Pancreas (tissue), 10 donors: ENCODE results near the gene BCKDHB. TPM values are rescaled to one million over a fixed set of nuclear protein-coding genes. Genes with fewer than 3 reads are reported as not detected.

ENCODE experiments used
- ATAC-seq, 4 donors: fragments of 200-7000 bp; cut with Tn5 transposase; one replicate each; pipeline versions ENCODE4 v1.8.0 to v1.9.1; 2020; ENCODE audit warnings: mild to moderate bottlenecking in 4 of 4, moderate library complexity in 4 of 4
- DNase-seq, 6 donors: peaks; one replicate each; pipeline ENCODE4 v3.0.0-alpha.2; 2020
- FAIRE-seq: peaks from 2 replicates; lab custom pipeline; 2012; peaks lifted over from hg19 to GRCh38; lab: Jason Lieb, UNC
- H3K27ac ChIP-seq, 4 donors: fragments of 200-600 bp; sonication (generic); 1 replicate in 3 of 4; 2 replicates in 1 of 4; pipeline versions ENCODE4 v1.5.0 to v1.8.0; 2020
- H3K27me3 ChIP-seq, 4 donors: fragments of 200-600 bp; one replicate each; pipeline ENCODE4 v1.8.0; 2021
- H3K36me3 ChIP-seq, 3 donors: fragments of 200-600 bp; sonication (generic) in 1 of 3; one replicate each; pipeline versions ENCODE4 v1.5.0 to v1.8.0; 2020 to 2021
- H3K4me1 ChIP-seq, 3 donors: fragments of 200-600 bp; one replicate each; pipeline ENCODE4 v1.8.0; 2021
- H3K4me3 ChIP-seq, 4 donors: fragments of 200-600 bp; sonication (generic) in 2 of 4; one replicate each; pipeline versions ENCODE4 v1.5.0 to v1.8.0; 2020 to 2021
- H3K9me3 ChIP-seq, 4 donors: fragments of 200-600 bp; one replicate each; pipeline ENCODE4 v1.8.0; 2021
- CTCF ChIP-seq, 4 donors: fragments of 200-600 bp; sonication (generic) in 3 of 4; IDR thresholded peaks; one replicate each; pipeline versions ENCODE4 v1.5.0 to v1.8.0; 2021; ENCODE audit warnings: antibody characterized with exemption in 4 of 4
- WGBS, 2 donors: extraction: QIAGEN DNeasy Blood & Tissue Kit; methylation state at CpG; one replicate each; pipeline ENCODE4 v1.1.7; 2013; 5-methylcytosine and 5-hydroxymethylcytosine counted together
- intact Hi-C, 3 donors: fragments of 100-400 bp; cut with DNase I; formaldehyde crosslinking; loops; one replicate each; pipeline versions ENCODE4 v1.11.1 to v1.14.2; 2022
- polyA plus RNA-seq, 2 donors: library from polyadenylated mRNA; stranded (reverse); fragments of 200-250 nt; gene quantifications; one replicate each; pipeline ENCODE4 v1.2.3, GENCODE V29; 2013
- total RNA-seq, 6 donors: library from RNA; stranded (reverse); fragmentation: NEBNext Ultra II Directional in 4 of 6; extraction: Animal tissue kit (Norgen Biotek cat#: 25700) in 4 of 6; gene quantifications; one replicate each; pipeline versions ENCODE4 v1.2.1 to v1.2.4, GENCODE V29; 2021 to 2023
- donor health status: healthy with polysubstance abuse.
- donor health status: DM: no; HTN: no; CAD: no; lungs with moderate emphysema.
- donor health status: DM: no; HTN: no; CAD: no.
- donor health status: control.
- donor health status: control.
- donor health status: Bipolar disorder and iron deficiency.
- donor health status: DM: yes; HTN: yes; CAD: no.
- donor health status: DM: no; HTN: no; CAD: no.
- donor health status: DM: no; HTN: no; CAD: no.
- donor health status: DM: yes; HTN: yes; CAD: no.

Gene BCKDHB
- total and polyA plus RNA-seq, 8 donors = 4.8 to 16.8 (median 10.5) TPM

- no peaks in the 10 kb centered on the region for H3K27me3 ChIP-seq
- no peak overlapping the region for H3K4me3 ChIP-seq
- no peaks in the 10 kb centered on the region for H3K9me3 ChIP-seq
- DNase-seq (no peak), ATAC-seq (no peak), FAIRE-seq (no peak)
- intact Hi-C loops = no loop called here
- no peak for TF ChIP-seq CTCF (IDR thresholded peaks at IDR 0.05)
- H3K36me3 ChIP-seq = peaks cover 0 to 4% (median 0%) of the 10 kb centered on the region in 3 donors
- 94 to 97% methylated on average over 1 of the region's 1 CpG for WGBS, 2 donors
- H3K4me1 ChIP-seq = peaks cover 0 to 10% (median 4%) of the 10 kb centered on the region in 3 donors
- no peak overlapping the region for H3K27ac ChIP-seq
Measured at GRCh38 chr6:80145921-80146320, 39.5 kb downstream of the BCKDHB start.

GRCh38 chr6:80148220-80148619 lies 41.7 kb downstream of the BCKDHB start:
- TF ChIP-seq CTCF (IDR thresholded peaks at IDR 0.05) = no peak
- DNase-seq (no peak), FAIRE-seq (no peak), ATAC-seq (no peak)
- H3K27ac ChIP-seq = no peak overlapping the region
- WGBS, 2 donors = 88 to 100% methylated on average over 1 of the region's 1 CpG
- H3K4me1 ChIP-seq = peaks cover 0 to 2% (median under 1%) of the 10 kb centered on the region in 3 donors
- peaks cover 0 to 4% (median 0%) of the 10 kb centered on the region in 3 donors for H3K36me3 ChIP-seq
- intact Hi-C loops = no loop called here
- H3K4me3 ChIP-seq = no peak overlapping the region
- H3K9me3 ChIP-seq = no peaks in the 10 kb centered on the region
- no peaks in the 10 kb centered on the region for H3K27me3 ChIP-seq

GRCh38 chr6:80151635-80152034 lies 45.2 kb downstream of the BCKDHB start:
- WGBS, 2 donors = 94 to 96% methylated on average over 2 of the region's 2 CpGs
- intact Hi-C loops = no loop called here
- TF ChIP-seq CTCF (IDR thresholded peaks at IDR 0.05) = no peak
- FAIRE-seq (no peak), DNase-seq (no peak), ATAC-seq (no peak)
- no peaks in the 10 kb centered on the region for H3K9me3 ChIP-seq
- no peaks in the 10 kb centered on the region for H3K27me3 ChIP-seq
- no peaks in the 10 kb centered on the region for H3K4me1 ChIP-seq
- peaks cover 0 to 4% (median 0%) of the 10 kb centered on the region in 3 donors for H3K36me3 ChIP-seq
- no peak overlapping the region for H3K4me3 ChIP-seq
- H3K27ac ChIP-seq = no peak overlapping the region

DNA sequence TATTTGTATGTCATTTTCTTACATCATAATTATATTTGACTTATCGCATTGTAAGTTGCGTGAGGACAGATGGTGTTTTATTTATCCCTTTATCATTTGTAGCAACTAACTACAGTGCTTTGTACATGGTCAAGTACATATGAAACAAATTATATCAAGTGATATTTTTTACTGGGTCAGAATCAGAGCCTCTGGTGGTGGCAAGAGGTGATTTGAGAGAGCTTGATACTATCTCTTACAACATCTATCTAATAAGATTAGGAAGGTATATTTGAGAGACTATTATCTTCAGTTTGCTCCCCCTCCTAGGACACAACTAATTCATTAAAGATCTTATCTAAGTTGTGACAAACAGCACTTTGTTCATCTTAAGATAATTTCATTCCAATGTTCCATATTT lies 47.7 kb downstream of the BCKDHB start:
- TF ChIP-seq CTCF (IDR thresholded peaks at IDR 0.05) = no peak
- Histone ChIP-seq H3K4me3 (no peak overlapping the region), H3K4me1 (no peaks in the 10 kb centered on the region), H3K27me3 (no peaks in the 10 kb centered on the region), H3K36me3 (no peaks in the 10 kb centered on the region), H3K9me3 (no peaks in the 10 kb centered on the region), H3K27ac (no peak overlapping the region)
- 93% methylated on average over 2 of the region's 2 CpGs for WGBS, 2 donors
- FAIRE-seq (no peak), DNase-seq (no peak), ATAC-seq (no peak)
- intact Hi-C loops = no loop called here

DNA sequence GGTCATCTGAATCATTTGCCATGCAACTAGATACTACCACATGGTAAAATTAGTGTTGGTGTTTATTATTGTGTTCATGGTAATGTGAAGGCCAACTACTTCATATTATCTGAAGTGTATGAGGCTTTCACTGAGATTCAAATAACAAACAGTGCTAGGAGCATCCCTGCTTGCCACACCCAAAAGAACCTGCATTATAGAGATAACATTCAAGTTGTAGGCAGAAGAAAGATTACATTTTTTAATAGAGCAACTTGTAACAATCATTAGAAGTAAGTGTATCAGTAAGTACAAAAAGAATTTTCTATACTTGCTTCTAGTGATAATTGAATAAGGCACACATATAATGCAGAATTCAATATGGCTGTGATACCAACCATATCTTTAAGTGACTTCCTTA lies 49.8 kb downstream of the BCKDHB start:
- no peaks in the 10 kb centered on the region for H3K9me3 ChIP-seq
- no peak for TF ChIP-seq CTCF (IDR thresholded peaks at IDR 0.05)
- H3K27ac ChIP-seq = no peak overlapping the region
- no peaks in the 10 kb centered on the region for H3K27me3 ChIP-seq
- no peaks in the 10 kb centered on the region for H3K4me1 ChIP-seq
- FAIRE-seq (no peak), DNase-seq (no peak), ATAC-seq (no peak)
- no peak overlapping the region for H3K4me3 ChIP-seq
- intact Hi-C loops = no loop called here
- H3K36me3 ChIP-seq = no peaks in the 10 kb centered on the region
